ENCODE results near the gene SMLR1.
"Not testable (repeated sequence)": the region's sequence is repeated elsewhere in the genome, so short reads cannot be mapped to it uniquely, and the experiment has no call there.

The SMLR1 gene

GRCh38 chr6:130827247-130828149 is at the start of gene SMLR1:
TSS of gene SMLR1 (plus strand) at chr6:130827406. CDS start at chr6:130827414, 8 bp downstream.
- DNase-seq = no peak

GRCh38 chr6:130778946-130779657 is 48.1 kb upstream of the SMLR1 start:
- no peak for DNase-seq

GRCh38 chr6:130779658-130780033 is 47.6 kb upstream of the SMLR1 start:
- no peak for DNase-seq

GRCh38 chr6:130780122-130780521 is 47.1 kb upstream of the SMLR1 start:
- no peak for DNase-seq

- DNase-seq = peak in 1 of 2 donors; percentile 15
These were observed 45.6 kb upstream of the SMLR1 start for GRCh38 chr6:130781557-130781956.

- no peak for DNase-seq
These were observed 43.6 kb upstream of the SMLR1 start for GRCh38 chr6:130783416-130784107.

- no peak for DNase-seq
These were observed 39.3 kb upstream of the SMLR1 start for GRCh38 chr6:130787726-130788500.

GRCh38 chr6:130788954-130789353 is 38.3 kb upstream of the SMLR1 start:
- no peak for DNase-seq

GRCh38 chr6:130794010-130794697 is 33.1 kb upstream of the SMLR1 start:
- no peak for DNase-seq

GRCh38 chr6:130794738-130795137 is 32.5 kb upstream of the SMLR1 start:
- no peak for DNase-seq

GRCh38 chr6:130796313-130796905 is 30.8 kb upstream of the SMLR1 start:
- DNase-seq = no peak

- no peak for DNase-seq
These were observed 30.1 kb upstream of the SMLR1 start for GRCh38 chr6:130797061-130797460.

- DNase-seq = not testable (repeated sequence)
These were observed 25.8 kb upstream of the SMLR1 start for GRCh38 chr6:130801368-130801767.

- DNase-seq = no peak
These were observed 16.7 kb upstream of the SMLR1 start for GRCh38 chr6:130810307-130811030.

GRCh38 chr6:130811932-130812331 is 15.3 kb upstream of the SMLR1 start:
- no peak for DNase-seq

- DNase-seq = no peak
These were observed 12.7 kb upstream of the SMLR1 start for GRCh38 chr6:130814506-130814905.

GRCh38 chr6:130815200-130816071 is 11.8 kb upstream of the SMLR1 start:
- no peak for DNase-seq

GRCh38 chr6:130822736-130823135 is 4.5 kb upstream of the SMLR1 start:
- no peak for DNase-seq

- no peak for DNase-seq
These were observed 2.1 kb upstream of the SMLR1 start for GRCh38 chr6:130824978-130825694.
